ENCODE data around the gene KLF5. TPM values are rescaled to one million over a fixed set of nuclear protein-coding genes. Genes with fewer than 3 reads are reported as not detected.

KLF5 gene
- total and polyA plus RNA-seq, 10 donors: 0.74 to 5.4 (median 1.3) TPM

DNA sequence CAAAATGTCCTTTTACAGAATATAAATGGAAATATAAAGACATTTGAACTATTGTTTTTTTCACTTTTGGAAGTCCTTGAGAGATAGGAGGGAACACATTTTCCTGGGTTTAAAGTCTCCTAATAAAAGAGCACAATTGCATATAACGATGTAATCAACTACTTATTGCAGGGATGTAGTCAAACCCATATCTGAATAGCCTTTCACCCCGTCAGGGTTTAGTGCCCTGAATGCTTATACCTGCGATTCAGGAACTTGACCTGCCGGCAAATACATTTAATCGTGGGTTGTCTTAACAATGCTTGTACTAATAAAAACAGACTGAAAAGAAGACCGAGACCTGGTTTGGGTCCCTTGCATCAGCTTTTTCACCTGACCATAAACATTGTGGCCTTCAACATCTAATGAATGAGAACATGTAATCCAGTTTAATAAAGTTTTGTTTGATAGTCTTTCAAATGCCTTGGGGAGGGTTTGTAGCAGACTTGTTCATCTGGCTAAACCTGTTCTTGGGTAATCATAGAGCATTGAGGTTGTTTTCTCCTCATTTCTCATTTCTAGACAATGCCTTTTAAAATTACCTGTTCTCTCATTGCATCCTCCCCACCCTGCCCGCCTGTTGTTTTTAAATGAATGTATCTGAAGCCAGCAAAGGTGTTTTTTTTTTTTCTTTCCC is 7.0 kb downstream of the KLF5 start:
- no peaks in the 10 kb centered on the region for H3K27me3 ChIP-seq (replicated peaks in 1 of 7)
- TF ChIP-seq POLR2A (IDR thresholded peaks at IDR 0.05) (no peak), POLR2AphosphoS5 (IDR thresholded peaks at IDR 0.05) (no peak)
- TF ChIP-seq, protein P1, sequence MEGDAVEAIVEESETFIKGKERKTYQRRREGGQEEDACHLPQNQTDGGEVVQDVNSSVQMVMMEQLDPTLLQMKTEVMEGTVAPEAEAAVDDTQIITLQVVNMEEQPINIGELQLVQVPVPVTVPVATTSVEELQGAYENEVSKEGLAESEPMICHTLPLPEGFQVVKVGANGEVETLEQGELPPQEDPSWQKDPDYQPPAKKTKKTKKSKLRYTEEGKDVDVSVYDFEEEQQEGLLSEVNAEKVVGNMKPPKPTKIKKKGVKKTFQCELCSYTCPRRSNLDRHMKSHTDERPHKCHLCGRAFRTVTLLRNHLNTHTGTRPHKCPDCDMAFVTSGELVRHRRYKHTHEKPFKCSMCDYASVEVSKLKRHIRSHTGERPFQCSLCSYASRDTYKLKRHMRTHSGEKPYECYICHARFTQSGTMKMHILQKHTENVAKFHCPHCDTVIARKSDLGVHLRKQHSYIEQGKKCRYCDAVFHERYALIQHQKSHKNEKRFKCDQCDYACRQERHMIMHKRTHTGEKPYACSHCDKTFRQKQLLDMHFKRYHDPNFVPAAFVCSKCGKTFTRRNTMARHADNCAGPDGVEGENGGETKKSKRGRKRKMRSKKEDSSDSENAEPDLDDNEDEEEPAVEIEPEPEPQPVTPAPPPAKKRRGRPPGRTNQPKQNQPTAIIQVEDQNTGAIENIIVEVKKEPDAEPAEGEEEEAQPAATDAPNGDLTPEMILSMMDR (IDR thresholded peaks at IDR 0.05 in 8 of 11, conservative IDR thresholded peaks at IDR 0.05 in 3 of 11): no peak
- H3K9me3 ChIP-seq: no peaks in the 10 kb centered on the region
- 91 to 94% (median 93%) methylated on average over 7 of the region's 7 CpGs for WGBS, 5 donors
- intact Hi-C loops (cut with DNase I; ENCODE audit: low total_unique reads): no loop called here
- H3K36me3 ChIP-seq: peaks cover 0 to 36% (median 0%) of the 10 kb centered on the region in 6 donors
- H3K4me1 ChIP-seq: peaks cover 0 to 8% (median under 1%) of the 10 kb centered on the region in 6 donors
- no peak overlapping the region for H3K4me3 ChIP-seq
- H3K27ac ChIP-seq: no peak overlapping the region
- no peak for DNase-seq

DNA sequence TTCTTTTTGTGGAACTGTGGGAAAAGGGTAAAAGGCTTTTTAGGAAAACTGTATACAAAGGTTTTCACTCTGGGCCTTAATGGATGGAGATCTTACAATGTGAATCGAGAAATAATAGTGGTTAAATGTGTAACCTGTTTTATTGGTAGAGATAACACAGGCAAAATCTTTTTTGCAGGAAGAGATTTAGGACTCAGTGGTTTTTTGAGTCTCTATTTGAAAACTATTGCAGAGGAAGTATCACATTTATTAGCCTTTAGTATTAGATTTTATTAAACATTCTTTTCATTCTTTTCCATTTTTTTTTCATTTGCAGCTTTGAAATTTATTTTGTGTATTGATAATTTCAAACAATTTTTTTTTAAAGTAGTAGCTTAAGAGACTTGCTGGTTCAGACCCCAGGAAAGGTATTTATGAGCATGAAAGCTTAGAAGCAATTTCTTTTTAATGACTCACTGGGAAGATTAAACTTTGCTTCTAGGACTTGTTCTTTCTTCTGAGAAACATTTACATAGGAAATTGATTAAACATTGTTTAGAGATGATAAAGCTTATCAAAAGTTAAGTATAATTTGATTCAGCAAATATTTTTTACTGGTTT is 10.5 kb downstream of the KLF5 start:
- Histone ChIP-seq H3K9me3 (no peaks in the 10 kb centered on the region), H3K27ac (no peak overlapping the region), H3K4me3 (no peak overlapping the region), H3K36me3 (peaks cover 0 to 21% (median 0%) of the 10 kb centered on the region in 6 donors), H3K4me1 (peaks cover 0 to 7% (median 0%) of the 10 kb centered on the region in 6 donors), H3K27me3 (replicated peaks in 1 of 7) (no peaks in the 10 kb centered on the region)
- no peak for TF ChIP-seq POLR2AphosphoS5 (IDR thresholded peaks at IDR 0.05)
- no peak for TF ChIP-seq POLR2A (IDR thresholded peaks at IDR 0.05)
- TF ChIP-seq, protein P1 (IDR thresholded peaks at IDR 0.05 in 8 of 11, conservative IDR thresholded peaks at IDR 0.05 in 3 of 11): no peak
- DNase-seq: no peak
- WGBS, 5 donors: 81 to 89% (median 85%) methylated on average over 1 of the region's 1 CpG
- intact Hi-C loops (cut with DNase I; ENCODE audit: low total_unique reads): no loop called here

DNA sequence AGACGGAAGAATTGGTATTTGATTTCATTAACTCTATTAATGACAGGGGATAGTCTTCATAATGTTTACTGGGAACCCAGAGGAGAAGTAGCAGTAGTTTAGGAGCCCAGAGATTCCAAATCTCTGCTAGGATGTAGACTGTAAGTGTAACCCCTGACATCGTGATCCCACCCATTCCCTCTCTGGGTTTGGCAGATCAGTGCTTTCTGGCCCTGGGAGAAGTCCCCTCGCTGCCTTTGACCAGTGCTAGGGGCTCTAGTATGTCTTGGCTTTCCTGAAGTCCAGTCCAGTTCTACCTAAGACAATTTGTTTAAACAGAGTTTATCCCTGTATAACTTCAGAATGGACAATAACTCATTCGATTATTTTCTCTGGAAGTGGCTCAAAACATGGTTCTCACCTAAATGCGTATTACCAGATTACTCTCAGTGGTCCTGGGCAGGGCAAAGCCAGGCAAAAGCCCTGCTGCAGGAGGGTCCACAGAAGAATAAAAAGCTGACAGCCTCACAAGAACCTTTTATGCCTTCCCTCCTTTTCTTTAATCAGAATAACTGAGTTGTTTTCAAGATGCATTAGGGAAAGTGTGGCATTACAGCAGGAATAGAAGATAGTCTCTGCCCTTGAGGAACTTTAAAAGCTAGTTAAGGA is 11.8 kb downstream of the KLF5 start:
- no peaks in the 10 kb centered on the region for H3K27me3 ChIP-seq (replicated peaks in 1 of 7)
- no peak overlapping the region for H3K4me3 ChIP-seq
- no peak overlapping the region for H3K27ac ChIP-seq
- intact Hi-C loops (cut with DNase I; ENCODE audit: low total_unique reads): no loop called here
- 85 to 95% (median 93%) methylated on average over 5 of the region's 5 CpGs for WGBS, 5 donors
- no peak for DNase-seq
- peaks cover 0 to 10% (median 0%) of the 10 kb centered on the region in 6 donors for H3K4me1 ChIP-seq
- peaks cover 0 to 15% (median 0%) of the 10 kb centered on the region in 6 donors for H3K36me3 ChIP-seq
- H3K9me3 ChIP-seq: no peaks in the 10 kb centered on the region
- no peak for TF ChIP-seq POLR2A (IDR thresholded peaks at IDR 0.05)
- TF ChIP-seq POLR2AphosphoS5 (IDR thresholded peaks at IDR 0.05): no peak
- TF ChIP-seq, protein P1 (IDR thresholded peaks at IDR 0.05 in 8 of 11, conservative IDR thresholded peaks at IDR 0.05 in 3 of 11): no peak

All from spleen (tissue), 11 donors.